Measurements from ENCODE around the gene WNT11. TPM values are rescaled to one million over a fixed set of nuclear protein-coding genes. Genes with fewer than 3 reads are reported as not detected.

WNT11 gene
- not detected in 2 replicates for total RNA-seq

GRCh38 chr11:76206327-76207081 lies at the start of gene WNT11:
TSS of gene WNT11 (minus strand) at chr11:76206502. CDS start at chr11:76206407, 95 bp downstream.

Other genes starting within 250 kb of the WNT11 start
- gene THAP12, start 174.6 kb upstream of the WNT11 start, total RNA-seq: 27.6 and 35.7 TPM in 2 replicates
- not detected in 2 replicates for gene GVQW3, start 174.8 kb upstream of the WNT11 start, total RNA-seq
- 20.1 and 25.9 TPM in 2 replicates for gene EMSY, start 238.5 kb upstream of the WNT11 start, total RNA-seq